ENCODE data around the gene PREPL.
"Not testable (repeated sequence)": the region's sequence is repeated elsewhere in the genome, so short reads cannot be mapped to it uniquely, and the experiment has no call there.

PREPL gene

DNA sequence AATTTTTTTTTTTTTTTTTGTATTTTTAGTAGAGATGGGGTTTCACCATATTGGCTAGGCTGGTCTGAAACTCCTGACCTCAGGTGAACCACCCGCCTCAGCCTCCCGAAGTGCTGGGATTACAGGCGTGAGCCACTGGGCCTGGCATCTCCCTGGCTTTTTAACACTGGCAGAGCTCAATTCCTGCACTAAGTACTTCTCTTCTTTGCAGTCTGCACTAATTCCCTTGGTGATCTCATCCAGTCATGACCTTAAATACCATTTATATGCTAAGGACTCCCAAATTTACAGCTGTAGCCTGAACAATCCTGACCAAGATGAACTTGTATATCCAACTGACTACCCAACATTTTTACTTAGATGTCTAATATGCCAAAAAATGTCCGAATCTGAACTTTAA, 10.2 kb downstream of the PREPL start:
- DNase-seq (ENCODE audit: low read depth, low spot score), result no peak
- no peak overlapping the region for H3K27ac ChIP-seq

DNA sequence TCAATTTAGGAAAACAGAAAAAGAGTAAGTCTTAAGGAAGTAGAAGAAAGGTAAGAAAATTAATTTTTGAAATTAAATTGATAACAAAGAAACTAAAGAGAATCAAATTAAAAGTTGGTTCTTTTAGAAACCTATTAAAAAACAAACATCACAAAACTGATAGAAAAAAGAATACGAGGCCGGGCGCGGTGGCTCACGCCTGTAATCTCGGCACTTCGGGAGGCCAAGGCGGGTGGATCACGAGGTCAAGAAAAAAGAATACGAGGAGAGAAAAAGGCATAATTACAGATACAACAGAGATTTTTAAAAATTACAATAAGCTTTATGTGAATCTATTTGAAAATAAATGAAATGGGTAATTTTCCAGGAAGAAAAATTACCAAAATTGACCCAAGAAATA, 11.8 kb downstream of the PREPL start:
- no peak overlapping the region for H3K27ac ChIP-seq
- DNase-seq (ENCODE audit: low read depth, low spot score), result no peak

DNA sequence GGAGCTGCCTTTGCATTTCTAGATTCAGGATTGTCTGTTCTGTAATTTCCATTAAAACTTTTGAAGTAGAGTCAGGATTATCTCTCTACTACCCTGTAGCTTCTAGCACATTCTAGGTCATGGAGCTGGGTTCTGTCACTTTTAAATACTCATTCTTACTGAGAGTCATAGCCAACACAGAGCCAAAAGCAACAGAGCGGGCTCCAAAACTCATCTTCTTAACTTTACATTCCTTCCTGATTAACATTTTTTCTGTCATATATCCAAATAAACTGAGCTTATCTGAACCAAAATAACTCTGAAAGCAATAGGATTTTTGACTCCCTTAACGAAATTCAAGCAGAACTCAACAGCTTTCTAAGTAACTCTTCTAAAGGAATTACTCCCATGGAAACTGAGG, 12.9 kb downstream of the PREPL start:
- DNase-seq (ENCODE audit: low read depth, low spot score), result no peak
- no peak overlapping the region for H3K27ac ChIP-seq

DNA sequence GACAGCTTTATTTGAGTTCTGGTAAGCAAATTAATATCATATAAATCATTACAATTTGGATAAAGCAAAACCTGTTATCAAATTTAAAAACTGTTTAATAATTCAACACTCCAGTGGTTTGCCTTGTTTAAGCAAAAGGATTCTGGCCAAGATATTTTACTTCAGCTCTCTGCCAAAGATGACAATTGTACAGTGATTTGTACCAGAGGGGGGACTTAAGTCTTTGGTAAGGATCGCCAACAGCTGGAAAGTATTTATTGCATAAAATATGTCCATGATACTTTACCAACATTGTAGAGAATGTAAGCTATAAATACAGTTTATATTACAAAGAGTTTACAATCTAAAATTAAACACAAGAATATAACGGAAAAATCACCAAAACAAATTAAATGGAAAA, 13.8 kb downstream of the PREPL start:
- DNase-seq (ENCODE audit: low read depth, low spot score), result no peak
- H3K27ac ChIP-seq, result no peak overlapping the region

DNA sequence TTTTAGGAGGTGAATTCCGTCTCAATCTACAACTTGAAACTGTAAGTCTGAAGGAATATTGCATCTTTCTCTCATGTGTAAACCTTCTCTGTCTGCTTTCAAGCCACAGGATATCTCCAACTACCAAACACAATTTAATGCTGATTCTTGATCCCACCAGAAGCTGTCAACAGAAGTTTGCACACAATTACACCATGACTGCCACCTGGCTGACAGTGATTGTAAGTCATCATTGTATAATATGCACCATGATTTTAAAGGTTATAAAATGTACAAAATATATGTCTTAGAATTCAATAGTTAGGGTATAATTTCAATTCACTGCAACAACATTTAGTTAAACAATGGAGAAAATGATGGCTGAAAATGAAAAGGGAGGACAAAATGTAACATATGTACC, 18.4 kb downstream of the PREPL start:
- DNase-seq (ENCODE audit: low read depth, low spot score), result no peak
- H3K27ac ChIP-seq, result no peak overlapping the region

DNA sequence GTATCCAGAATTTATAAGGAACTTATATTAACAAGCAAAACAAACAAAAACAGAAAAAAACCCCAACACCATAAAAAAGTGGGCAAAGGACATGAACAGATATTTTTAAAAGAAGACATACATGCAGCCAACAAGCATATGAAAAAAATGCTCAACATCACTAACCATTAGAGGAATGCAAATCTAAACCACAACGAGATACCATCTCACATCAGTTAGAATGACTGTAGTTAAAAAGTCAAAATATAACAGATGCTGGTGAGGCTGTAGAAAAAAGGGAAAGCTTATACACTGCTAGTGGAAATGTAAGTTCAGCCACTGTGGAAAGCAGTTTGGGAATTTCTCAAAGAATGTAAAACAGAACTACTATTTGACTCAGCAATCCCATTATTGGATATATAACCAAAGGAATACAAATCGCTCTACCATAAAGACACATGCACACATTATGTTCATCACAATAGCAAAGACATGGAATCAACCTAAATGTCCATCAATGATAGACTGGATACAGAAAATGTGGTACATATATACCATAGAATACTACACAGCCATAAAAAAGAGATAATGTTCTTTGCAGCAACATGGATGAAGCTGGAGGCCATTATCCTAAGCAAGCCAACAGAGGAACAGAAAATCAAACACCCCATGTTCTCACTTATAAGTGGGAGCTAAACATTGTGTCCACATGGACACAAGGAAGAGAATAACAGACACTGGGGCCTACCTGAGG, 25.3 kb downstream of the PREPL start:
- H3K27ac ChIP-seq, result no peak overlapping the region
- no peak for DNase-seq (ENCODE audit: low read depth, low spot score)

DNA sequence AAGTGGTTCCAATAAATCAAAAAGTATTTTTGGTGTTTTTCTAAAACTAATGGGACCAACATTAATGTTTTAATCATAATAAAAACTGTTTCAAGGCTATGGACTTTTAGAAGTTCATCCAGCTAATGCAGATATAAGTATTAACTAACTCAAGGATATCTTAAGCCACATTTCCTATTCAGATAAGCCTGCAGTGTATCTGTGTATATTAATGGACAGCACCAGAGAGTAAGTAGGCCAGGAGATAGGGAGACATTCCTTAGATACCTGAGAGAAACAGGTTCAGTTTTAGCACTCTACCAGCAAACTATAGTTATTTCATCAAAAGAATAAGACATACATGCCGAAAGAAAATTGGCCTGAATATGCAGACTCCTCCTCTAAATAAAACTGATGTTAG, 27.3 kb downstream of the PREPL start:
- H3K27ac ChIP-seq, result no peak overlapping the region
- no peak for DNase-seq (ENCODE audit: low read depth, low spot score)

DNA sequence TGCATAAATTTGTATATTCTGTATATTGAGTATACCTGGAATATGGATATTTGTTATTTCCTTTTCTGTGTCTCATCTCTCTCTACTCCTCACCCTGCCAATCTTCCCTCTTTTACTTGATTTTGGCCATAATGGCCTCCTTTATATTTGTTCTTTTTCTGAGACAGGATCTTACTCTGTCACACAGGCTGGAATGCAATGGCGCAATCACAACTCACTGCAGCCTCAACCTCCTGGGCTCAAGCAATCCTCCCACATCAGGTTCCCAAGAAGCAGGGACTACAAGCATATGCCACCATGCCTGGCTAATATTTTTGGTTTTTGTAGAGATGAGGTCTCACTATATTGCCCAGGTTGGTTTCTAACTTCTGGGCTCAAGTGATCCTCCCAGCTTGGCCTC, 30.5 kb downstream of the PREPL start:
- no peak for DNase-seq (ENCODE audit: low read depth, low spot score)
- H3K27ac ChIP-seq, result no peak overlapping the region

DNA sequence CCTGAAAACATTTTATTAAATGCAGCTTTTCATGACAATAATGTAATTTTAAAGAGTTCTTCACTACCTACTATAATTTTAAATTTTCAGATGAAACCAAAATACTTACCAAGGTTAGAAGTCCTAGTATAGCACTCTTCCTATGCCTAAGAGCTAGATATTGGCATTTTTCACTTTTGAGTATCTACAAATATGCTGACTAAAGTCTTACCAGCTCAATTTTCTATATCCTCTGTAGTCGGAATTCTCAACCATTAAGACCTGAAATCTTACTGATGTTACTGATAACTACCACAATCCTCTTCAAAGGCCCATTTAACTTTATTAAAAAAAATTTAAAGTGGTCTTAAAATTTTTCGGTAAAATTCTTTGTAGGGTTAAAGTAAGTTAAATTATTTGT, 32.0 kb downstream of the PREPL start:
- H3K27ac ChIP-seq, result no peak overlapping the region
- DNase-seq (ENCODE audit: low read depth, low spot score), result no peak

DNA sequence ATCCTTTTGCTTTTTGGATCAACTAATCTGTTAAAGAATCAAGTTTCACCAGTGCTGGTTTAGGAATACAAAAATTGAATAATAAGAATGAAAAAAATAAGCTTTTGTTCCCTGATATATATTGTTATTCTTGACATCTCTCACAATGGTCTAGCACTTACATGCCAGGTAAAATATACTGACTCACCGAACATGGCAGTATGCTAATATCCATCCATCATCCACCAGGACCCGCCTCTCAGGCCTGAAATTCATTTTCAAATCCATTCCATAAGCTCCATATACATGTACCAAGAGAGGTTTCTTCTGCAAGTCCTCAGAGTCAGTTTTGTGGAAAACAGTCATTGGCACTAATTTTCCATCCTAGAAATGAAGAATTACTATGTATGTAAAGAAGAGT, 32.5 kb downstream of the PREPL start:
- no peak for DNase-seq (ENCODE audit: low read depth, low spot score)
- H3K27ac ChIP-seq, result no peak overlapping the region

DNA sequence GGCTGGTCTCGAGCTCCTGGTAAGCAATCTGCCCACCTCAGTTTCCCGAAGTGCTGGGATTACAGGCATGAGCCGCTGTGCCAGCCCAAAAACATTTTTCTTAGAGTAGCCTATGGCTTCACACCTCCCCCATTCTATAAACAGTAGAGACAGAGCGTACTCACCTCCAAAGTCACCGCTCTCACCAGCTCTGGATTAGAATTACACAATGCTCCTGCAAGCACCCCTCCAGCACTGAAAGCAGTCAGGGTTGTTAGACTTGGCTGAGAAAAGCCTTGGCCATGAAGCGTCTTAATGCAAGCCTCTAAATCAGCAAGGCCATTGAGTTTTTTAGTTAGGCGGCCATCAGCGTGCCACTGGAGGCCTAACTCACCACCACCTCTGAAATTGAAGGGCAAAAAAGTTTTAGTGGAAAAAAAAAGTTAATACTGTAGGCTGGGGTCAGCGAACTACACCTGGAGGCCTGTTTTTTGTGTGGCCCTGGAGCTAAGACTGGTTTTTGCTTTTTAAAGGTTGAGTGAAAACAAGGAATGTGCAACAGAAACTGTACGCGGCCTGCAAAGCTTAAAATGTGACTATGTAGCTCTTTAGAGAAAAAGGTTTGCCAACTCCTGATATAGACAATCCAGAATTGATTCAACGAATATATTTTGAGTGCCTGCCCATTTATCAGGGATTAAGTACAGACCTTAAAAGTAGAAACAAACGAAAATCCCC, 34.6 kb downstream of the PREPL start:
- no peak for DNase-seq (ENCODE audit: low read depth, low spot score)
- H3K27ac ChIP-seq, result no peak overlapping the region

DNA sequence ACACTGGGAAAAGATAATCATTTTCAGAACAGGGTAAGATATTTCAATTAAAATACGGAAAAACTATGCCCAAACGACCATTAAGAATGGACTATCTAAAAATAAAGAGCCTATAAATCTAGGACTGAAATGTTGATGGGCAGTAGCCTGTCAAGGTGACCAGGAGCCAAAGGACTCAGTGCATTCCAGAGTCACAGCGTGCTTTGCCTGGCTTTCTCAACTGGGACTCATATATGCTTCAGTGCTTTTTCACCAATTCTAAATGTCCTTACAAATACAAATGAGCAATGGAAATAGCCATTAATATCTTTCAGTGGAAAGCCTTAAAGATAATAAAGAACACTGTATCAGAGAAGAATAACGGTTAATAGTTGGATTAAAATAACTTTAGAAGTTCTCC, 35.4 kb downstream of the PREPL start:
- no peak for DNase-seq (ENCODE audit: low read depth, low spot score)
- H3K27ac ChIP-seq, result no peak overlapping the region

DNA sequence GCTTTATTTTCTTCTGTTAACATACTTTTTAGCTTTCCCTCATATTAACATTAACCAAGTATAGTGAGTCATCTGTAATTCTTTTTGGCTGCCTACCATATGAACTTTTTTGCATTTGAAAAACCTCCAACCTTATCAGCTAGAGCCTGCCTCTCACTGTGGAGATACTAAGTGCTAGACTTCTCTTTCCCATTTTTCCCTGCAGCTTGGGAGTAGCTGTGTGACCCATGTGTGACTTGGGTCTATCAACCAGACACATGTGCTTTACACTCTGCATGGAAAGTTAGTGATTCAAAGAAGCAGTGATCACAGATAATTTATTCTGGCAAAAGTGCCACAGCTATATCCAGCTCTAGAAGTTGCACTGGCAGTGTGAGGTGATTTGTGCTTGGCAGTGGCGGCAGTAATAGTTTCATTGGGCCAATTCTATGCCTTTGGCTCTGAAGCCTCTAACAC, 36.3 kb downstream of the PREPL start:
- no peak overlapping the region for H3K27ac ChIP-seq
- DNase-seq (ENCODE audit: low read depth, low spot score), result no peak

DNA sequence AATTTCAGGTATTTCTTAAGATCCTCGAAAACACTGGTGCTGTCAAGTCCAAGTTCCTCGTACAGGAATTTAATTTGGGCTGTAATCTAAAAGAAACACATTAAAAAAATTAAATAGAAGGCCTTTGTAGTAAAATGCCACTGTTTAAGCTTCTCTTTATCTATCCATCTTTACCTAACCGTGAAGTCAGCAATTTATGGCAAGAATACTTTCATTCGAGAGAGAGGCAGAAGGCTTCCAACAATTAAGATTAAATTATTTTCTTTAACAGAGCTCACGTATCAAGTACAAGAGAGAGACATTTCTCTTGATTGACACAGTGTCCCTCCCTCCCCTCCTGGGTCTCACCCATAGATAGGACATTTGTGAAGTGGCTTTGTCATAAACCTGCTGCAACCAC, 39.9 kb downstream of the PREPL start:
- H3K27ac ChIP-seq, result no peak overlapping the region
- no peak for DNase-seq (ENCODE audit: low read depth, low spot score)

DNA sequence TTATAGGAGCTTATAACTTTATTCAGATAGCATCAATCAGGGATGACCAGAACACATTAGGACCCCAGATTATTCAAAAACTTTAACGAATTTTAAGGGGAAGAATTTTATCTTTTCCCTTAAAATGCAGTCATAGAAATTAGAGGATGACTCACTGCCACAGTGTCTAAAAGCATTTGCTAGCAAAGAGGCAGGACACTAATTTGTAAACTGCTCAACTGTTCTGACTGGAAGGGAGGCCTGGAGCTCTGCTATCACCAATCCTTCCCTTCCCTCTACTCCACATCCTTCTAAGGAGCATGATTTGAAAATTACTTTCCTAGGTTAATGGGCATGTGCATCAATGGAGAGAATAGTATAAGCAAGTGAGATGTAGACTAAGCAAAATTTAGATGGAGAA, 40.5 kb downstream of the PREPL start:
- no peak overlapping the region for H3K27ac ChIP-seq
- DNase-seq (ENCODE audit: low read depth, low spot score), result no peak

DNA sequence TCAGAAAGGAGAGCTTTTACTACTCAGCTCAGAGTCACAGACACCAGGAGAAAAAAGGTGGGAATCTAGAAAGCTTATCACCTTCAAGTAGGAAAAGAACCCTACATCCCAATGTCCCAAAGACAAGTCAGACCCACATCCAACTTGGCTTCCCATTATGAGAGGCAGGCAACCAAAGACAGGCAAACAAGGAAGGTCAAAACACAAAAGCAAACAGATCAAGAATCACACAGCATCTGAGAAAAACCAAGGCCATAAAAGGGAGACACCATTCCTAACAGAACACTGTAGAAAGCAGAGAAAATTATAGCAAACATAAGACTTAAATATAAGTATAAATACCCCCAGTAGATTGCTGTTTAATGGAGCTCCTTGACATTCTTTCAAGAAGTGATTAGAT, 45.3 kb downstream of the PREPL start:
- no peak for DNase-seq (ENCODE audit: low read depth, low spot score)
- H3K27ac ChIP-seq, result no peak overlapping the region

DNA sequence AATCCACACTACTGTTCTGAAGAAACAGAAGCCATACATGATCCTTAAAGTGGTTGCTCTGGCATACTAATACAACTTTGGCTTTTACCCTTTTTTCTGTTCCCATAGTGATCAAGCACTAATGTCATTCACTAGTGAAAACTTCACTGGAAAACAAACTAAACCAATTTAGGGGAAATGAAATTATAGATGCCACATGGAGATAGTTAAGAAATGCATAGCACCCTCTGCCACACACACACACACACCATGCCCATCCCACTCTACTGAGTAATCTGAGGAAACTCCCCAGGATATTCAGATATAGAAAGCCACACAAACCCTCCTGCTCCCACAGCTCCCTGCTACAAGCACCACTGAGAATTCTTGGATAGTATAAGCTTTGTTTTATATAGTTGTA, 46.9 kb downstream of the PREPL start:
- DNase-seq (ENCODE audit: low read depth, low spot score), result no peak
- H3K27ac ChIP-seq, result no peak overlapping the region

DNA sequence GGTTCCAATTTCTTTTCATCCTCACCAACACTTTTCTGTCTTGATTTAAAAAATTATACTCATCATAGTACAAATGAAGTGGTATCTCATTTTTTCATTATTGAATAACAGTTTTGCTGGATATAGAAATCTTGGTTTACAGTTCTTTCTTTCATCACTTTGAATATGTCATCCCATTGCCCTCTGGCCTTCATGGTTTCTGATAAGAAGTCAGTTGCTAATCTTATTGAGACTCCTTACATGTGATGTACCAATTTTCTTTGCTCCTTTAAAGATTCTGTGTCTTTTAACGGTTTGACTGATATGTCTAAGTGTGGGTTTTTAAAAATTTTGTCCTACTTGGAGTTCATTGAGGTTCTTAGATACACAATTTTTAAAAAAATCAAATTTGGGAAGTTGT, 51.0 kb downstream of the PREPL start:
- DNase-seq (ENCODE audit: low read depth, low spot score), result no peak
- H3K27ac ChIP-seq, result no peak overlapping the region

DNA sequence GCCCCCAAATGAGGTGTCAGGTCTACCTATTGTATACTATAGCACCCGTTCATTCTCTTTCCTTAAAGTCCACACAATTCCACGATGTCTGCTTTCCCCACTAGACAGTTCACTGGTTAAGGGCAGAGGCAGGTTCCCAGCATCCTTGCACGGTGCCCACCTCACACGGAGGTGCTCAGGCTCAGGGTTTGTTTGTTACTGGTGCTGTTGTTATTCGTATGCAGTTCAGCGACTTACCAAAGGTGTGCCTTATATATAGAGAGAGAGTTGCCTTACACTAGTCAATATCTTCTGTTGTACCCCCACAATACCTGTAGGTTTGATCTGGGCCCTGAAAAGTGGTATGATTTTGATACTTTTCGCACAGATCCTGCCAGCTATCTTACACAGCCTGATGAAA, 55.4 kb downstream of the PREPL start:
- H3K27ac ChIP-seq, result no peak overlapping the region
- no peak for DNase-seq (ENCODE audit: low read depth, low spot score)

DNA sequence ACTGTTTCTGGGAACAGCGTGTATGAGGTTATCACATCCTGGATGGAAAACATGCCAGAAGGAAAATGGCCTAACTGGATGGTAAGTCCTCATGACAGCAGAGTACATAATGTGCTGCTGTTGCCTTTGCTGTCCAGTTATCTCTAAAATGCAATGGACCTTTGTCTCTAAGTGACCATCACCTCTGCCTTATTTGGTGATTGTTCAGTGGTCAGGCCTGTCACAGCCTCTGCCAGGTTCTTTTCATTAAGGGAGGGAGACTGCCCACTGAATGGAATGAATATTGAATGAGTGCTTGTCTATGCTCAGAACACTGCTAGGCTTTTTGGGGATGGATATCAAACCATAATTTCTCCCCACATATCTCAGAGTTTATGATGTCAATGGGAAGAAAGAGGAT, 57.0 kb downstream of the PREPL start:
- DNase-seq (ENCODE audit: low read depth, low spot score), result no peak
- no peak overlapping the region for H3K27ac ChIP-seq

DNA sequence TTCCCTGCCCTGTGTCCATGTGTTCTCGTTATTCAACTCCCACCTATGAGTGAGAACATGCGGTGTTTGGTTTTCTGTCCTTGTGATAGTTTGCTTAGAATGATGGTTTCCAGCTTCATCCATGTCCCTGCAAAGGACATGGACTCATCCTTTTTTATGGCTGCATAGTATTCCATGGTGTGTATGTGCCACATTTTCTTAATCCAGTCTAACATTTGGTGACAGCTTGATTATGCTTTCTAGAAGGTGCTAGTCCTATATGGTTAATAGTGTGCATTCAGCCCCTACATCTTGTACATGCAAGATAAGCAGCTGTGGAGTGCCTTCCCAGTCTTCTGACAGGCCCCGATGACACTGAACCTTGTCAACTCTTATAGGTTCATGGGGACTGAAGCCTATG, 57.5 kb downstream of the PREPL start:
- not testable (repeated sequence) for H3K27ac ChIP-seq; DNase-seq (ENCODE audit: low read depth, low spot score)

DNA sequence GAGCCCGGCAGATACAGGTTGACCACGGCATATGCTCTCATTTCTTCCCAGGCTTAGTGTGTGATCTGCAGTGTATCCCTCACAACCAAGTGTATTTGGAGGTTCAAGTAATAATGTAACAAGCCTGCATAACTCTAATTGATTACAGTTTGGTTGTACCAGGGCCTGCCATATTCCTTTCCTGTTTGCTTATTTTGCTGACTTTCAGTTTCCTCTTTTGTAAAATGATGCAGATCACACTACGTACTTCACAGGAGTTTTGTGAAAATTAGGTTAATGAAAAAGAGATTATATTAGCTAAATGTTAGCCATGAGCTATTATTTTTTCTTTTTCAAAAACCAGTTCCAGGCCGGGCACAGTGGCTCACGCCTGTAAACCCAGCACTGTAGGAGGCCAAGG, 60.2 kb downstream of the PREPL start:
- no peak overlapping the region for H3K27ac ChIP-seq
- no peak for DNase-seq (ENCODE audit: low read depth, low spot score)
